CD4-positive, alpha-beta T cell (primary cell): ENCODE data around the gene EPC2. TPM values are rescaled to one million over a fixed set of nuclear protein-coding genes. Genes with fewer than 3 reads are reported as not detected.

Experiments
- ATAC-seq: fragments of 200-7000 bp; cut with Tn5 transposase; one replicate; pipeline ENCODE4 v1.10.0; 2022; ENCODE audit warnings: mild to moderate bottlenecking; ENCODE audit not compliant: poor library complexity
- CTCF ChIA-PET: fragments of 350-600 bp; sonication (Branson Sonifier 250); formaldehyde crosslinking; loops from one replicate; lab custom pipeline; 2021; ENCODE audit warnings: antibody characterized with exemption, inconsistent platforms; lab: Charles Lee
- POLR2A ChIA-PET: fragments of 350-600 bp; sonication (Branson Sonifier 250); formaldehyde crosslinking; loops from one replicate; lab custom pipeline; 2021; ENCODE audit warnings: antibody characterized with exemption, inconsistent platforms; lab: Charles Lee
- DNase-seq, 14 experiments: peaks; one replicate each; pipeline ENCODE4 v3.0.0-alpha.2; 2013 to 2020; ENCODE audit warnings: mixed read lengths in 2 of 14
- H3K27ac ChIP-seq, 2 donors: one replicate each; pipeline versions ENCODE4 v1.5.1 to v1.7.0; 2013; ENCODE audit warnings: low read length in 2 of 2, low read depth in 1 of 2, mild to moderate bottlenecking in 1 of 2
- H3K27me3 ChIP-seq, 2 experiments: 1 replicate in 1 of 2; 2 replicates in 1 of 2; pipeline versions ENCODE4 v1.6.1 to v1.7.0; 2013; ENCODE audit warnings: low read length in 2 of 2, control low read depth in 1 of 2, mild to moderate bottlenecking in 1 of 2, moderate library complexity in 1 of 2; ENCODE audit not compliant: insufficient read depth in 2 of 2, control insufficient read depth in 1 of 2
- H3K36me3 ChIP-seq: one replicate; pipeline ENCODE4 v1.6.1; 2013; ENCODE audit warnings: low read length, control low read depth; ENCODE audit not compliant: insufficient read depth
- H3K4me1 ChIP-seq: one replicate; pipeline ENCODE4 v1.6.1; 2013; ENCODE audit warnings: low read length, control low read depth; ENCODE audit not compliant: insufficient read depth
- H3K4me3 ChIP-seq: one replicate; pipeline ENCODE4 v1.5.1; 2013; ENCODE audit warnings: mild to moderate bottlenecking, low read length, moderate library complexity
- H3K9me3 ChIP-seq, 2 experiments: 1 replicate in 1 of 2; 2 replicates in 1 of 2; pipeline versions ENCODE4 v1.6.1 to v1.7.0; 2013; ENCODE audit warnings: low read length in 2 of 2, mild to moderate bottlenecking in 2 of 2, control low read depth in 1 of 2, moderate library complexity in 1 of 2; ENCODE audit not compliant: control insufficient read depth in 1 of 2, insufficient read depth in 1 of 2
- H3K27ac Mint-ChIP-seq: one replicate; pipeline ENCODE4 v1.8.0; 2020; ENCODE audit warnings: mixed read lengths
- H3K27me3 Mint-ChIP-seq: one replicate; pipeline ENCODE4 v1.8.0; 2021; ENCODE audit warnings: mixed read lengths
- H3K36me3 Mint-ChIP-seq: one replicate; pipeline ENCODE4 v1.8.0; 2021; ENCODE audit warnings: low read depth, mixed read lengths
- H3K4me1 Mint-ChIP-seq: one replicate; pipeline ENCODE4 v1.8.0; 2021; ENCODE audit warnings: low read depth, mixed read lengths
- H3K4me3 Mint-ChIP-seq: one replicate; pipeline ENCODE4 v1.8.0; 2020; ENCODE audit warnings: mild to moderate bottlenecking, mixed read lengths
- H3K9me3 Mint-ChIP-seq: one replicate; pipeline ENCODE4 v1.8.0; 2020; ENCODE audit warnings: mixed read lengths
- intact Hi-C, 2 experiments: fragments of 100-400 bp; cut with DNase I in 1 of 2; cut with micrococcal nuclease in 1 of 2; formaldehyde crosslinking; loops; one replicate each; pipeline versions ENCODE4 v1.15.1 to v1.9.0; 2023 to 2025; cut with DNase I, micrococcal nuclease
- total RNA-seq, 174 experiments: library from RNA in 2 of 174; stranded (reverse) in 2 of 174; gene quantifications; one replicate each; pipeline ENCODE4 v1.2.3 and lab custom pipeline; 2021 to 2026
- TF ChIP-seq, protein P1 (sequence below): fragments of 200-600 bp; IDR thresholded peaks from one replicate; pipeline ENCODE4 v1.8.0; 2022; ENCODE audit warnings: antibody characterized with exemption, mild to moderate bottlenecking

Gene EPC2
- total RNA-seq, 2 experiments from 2014 or later: 79.6 to 85.5 TPM

GRCh38 chr2:148642112-148642744, 2.3 kb upstream of the EPC2 start:
- Mint-ChIP-seq H3K27me3 (peaks cover 4% of the 10 kb centered on the region), H3K27ac (peak overlapping the region; percentile 13), H3K9me3 (no peaks in the 10 kb centered on the region), H3K36me3 (peaks cover 19% of the 10 kb centered on the region), H3K4me1 (peaks cover 19% of the 10 kb centered on the region), H3K4me3 (peak overlapping the region; percentile 53)
- Histone ChIP-seq H3K36me3 (no peaks in the 10 kb centered on the region), H3K9me3 (no peaks in the 10 kb centered on the region), H3K27me3 (no peaks in the 10 kb centered on the region), H3K27ac (no peak overlapping the region), H3K4me3 (no peak overlapping the region), H3K4me1 (peaks cover 16% of the 10 kb centered on the region)
- intact Hi-C loops: loop anchor here (5.0 to 10.0 kb wide), 6 partner anchors 53 to 797 kb away; partner anchors contain the start of genes ACVR2A (in 1 of the 2) and KIF5C (in 1 of the 2)
- CTCF ChIA-PET: interaction anchor here (0.8 to 3.8 kb wide), 4 partner anchors 32 to 652 kb away, joined by 3 to 20 read pairs (median 4); no protein-coding TSS in a partner anchor
- DNase-seq (no peak), ATAC-seq (no peak)
- TF ChIP-seq, protein P1, sequence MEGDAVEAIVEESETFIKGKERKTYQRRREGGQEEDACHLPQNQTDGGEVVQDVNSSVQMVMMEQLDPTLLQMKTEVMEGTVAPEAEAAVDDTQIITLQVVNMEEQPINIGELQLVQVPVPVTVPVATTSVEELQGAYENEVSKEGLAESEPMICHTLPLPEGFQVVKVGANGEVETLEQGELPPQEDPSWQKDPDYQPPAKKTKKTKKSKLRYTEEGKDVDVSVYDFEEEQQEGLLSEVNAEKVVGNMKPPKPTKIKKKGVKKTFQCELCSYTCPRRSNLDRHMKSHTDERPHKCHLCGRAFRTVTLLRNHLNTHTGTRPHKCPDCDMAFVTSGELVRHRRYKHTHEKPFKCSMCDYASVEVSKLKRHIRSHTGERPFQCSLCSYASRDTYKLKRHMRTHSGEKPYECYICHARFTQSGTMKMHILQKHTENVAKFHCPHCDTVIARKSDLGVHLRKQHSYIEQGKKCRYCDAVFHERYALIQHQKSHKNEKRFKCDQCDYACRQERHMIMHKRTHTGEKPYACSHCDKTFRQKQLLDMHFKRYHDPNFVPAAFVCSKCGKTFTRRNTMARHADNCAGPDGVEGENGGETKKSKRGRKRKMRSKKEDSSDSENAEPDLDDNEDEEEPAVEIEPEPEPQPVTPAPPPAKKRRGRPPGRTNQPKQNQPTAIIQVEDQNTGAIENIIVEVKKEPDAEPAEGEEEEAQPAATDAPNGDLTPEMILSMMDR: no peak
- POLR2A ChIA-PET: interaction anchor here (4.9 kb wide), 1 partner anchor 119 kb away, joined by 82 read pairs; no protein-coding TSS in a partner anchor

- peaks cover 22% of the 10 kb centered on the region for H3K4me1 Mint-ChIP-seq
- H3K27me3 Mint-ChIP-seq: peaks cover 4% of the 10 kb centered on the region
- H3K4me1 ChIP-seq: peaks cover 17% of the 10 kb centered on the region
- DNase-seq: peak in 2 of 14 experiments; percentile 27 to 31
- ATAC-seq: no peak
- H3K27ac Mint-ChIP-seq: peak overlapping the region; percentile 93
- ChIA-PET POLR2A (interaction anchor here (0.9 to 5.4 kb wide), 9 partner anchors 7 to 799 kb away, joined by 3 to 106 read pairs (median 5); partner anchors contain the start of genes MBD5 and ORC4), CTCF (interaction anchor here (1.0 to 3.8 kb wide), 3 partner anchors 31 to 653 kb away, joined by 3 to 20 read pairs (median 5); no protein-coding TSS in a partner anchor)
- TF ChIP-seq, protein P1: no peak
- H3K4me3 ChIP-seq: no peak overlapping the region
- intact Hi-C loops: loop anchor here (5.0 to 10.0 kb wide), 6 partner anchors 52 to 798 kb away; partner anchors contain the start of genes ACVR2A (in 1 of the 2) and KIF5C (in 1 of the 2)
- no peaks in the 10 kb centered on the region for H3K36me3 ChIP-seq
- no peaks in the 10 kb centered on the region for H3K9me3 Mint-ChIP-seq
- H3K27me3 ChIP-seq: no peaks in the 10 kb centered on the region
- no peaks in the 10 kb centered on the region for H3K9me3 ChIP-seq
- peak overlapping the region; percentile 98 for H3K4me3 Mint-ChIP-seq
- H3K36me3 Mint-ChIP-seq: peaks cover 19% of the 10 kb centered on the region
- H3K27ac ChIP-seq: no peak overlapping the region
Observed at GRCh38 chr2:148642891-148643416, 1.6 kb upstream of the EPC2 start.

GRCh38 chr2:148643421-148643820, 1.1 kb upstream of the EPC2 start:
- peaks cover 4% of the 10 kb centered on the region for H3K27me3 Mint-ChIP-seq
- H3K27ac Mint-ChIP-seq: peak overlapping the region; percentile 93
- ATAC-seq (no peak), DNase-seq (peak in 2 of 14 experiments; percentile 26 to 27)
- TF ChIP-seq, protein P1: no peak
- H3K27ac ChIP-seq: no peak overlapping the region
- H3K4me1 Mint-ChIP-seq: peaks cover 24% of the 10 kb centered on the region
- peaks cover 17% of the 10 kb centered on the region for H3K4me1 ChIP-seq
- H3K9me3 Mint-ChIP-seq: no peaks in the 10 kb centered on the region
- CTCF ChIA-PET: interaction anchor here (1.3 to 3.8 kb wide), 3 partner anchors 31 to 654 kb away, joined by 5 to 20 read pairs (median 6); no protein-coding TSS in a partner anchor
- peaks cover 19% of the 10 kb centered on the region for H3K36me3 Mint-ChIP-seq
- H3K36me3 ChIP-seq: no peaks in the 10 kb centered on the region
- peak overlapping the region; percentile 98 for H3K4me3 Mint-ChIP-seq
- H3K9me3 ChIP-seq: no peaks in the 10 kb centered on the region
- intact Hi-C loops: loop anchor here (5.0 to 10.0 kb wide), 6 partner anchors 51 to 799 kb away; partner anchors contain the start of genes ACVR2A (in 1 of the 2) and KIF5C (in 1 of the 2)
- no peaks in the 10 kb centered on the region for H3K27me3 ChIP-seq
- H3K4me3 ChIP-seq: peak overlapping the region; percentile 93
- POLR2A ChIA-PET: interaction anchor here (0.7 to 5.4 kb wide), 16 partner anchors 8 to 800 kb away, joined by 3 to 106 read pairs (median 4); partner anchors contain the start of genes MBD5 and ORC4
